DMS53 treated with DMSO at 0.1 percent for 48 hours (cell line): ENCODE measurements around the gene CASP2.
A peak's percentile ranks its signal among the peaks of the same experiment; 100 is the strongest.
"Not testable (repeated sequence)": the region's sequence is repeated elsewhere in the genome, so short reads cannot be mapped to it uniquely, and the experiment has no call there.

Source experiments
- DNase-seq: peaks from one replicate; lab custom pipeline; 2025; ENCODE audit not compliant: unreplicated experiment; lab: John Stamatoyannopoulos, UW

The CASP2 gene

DNA sequence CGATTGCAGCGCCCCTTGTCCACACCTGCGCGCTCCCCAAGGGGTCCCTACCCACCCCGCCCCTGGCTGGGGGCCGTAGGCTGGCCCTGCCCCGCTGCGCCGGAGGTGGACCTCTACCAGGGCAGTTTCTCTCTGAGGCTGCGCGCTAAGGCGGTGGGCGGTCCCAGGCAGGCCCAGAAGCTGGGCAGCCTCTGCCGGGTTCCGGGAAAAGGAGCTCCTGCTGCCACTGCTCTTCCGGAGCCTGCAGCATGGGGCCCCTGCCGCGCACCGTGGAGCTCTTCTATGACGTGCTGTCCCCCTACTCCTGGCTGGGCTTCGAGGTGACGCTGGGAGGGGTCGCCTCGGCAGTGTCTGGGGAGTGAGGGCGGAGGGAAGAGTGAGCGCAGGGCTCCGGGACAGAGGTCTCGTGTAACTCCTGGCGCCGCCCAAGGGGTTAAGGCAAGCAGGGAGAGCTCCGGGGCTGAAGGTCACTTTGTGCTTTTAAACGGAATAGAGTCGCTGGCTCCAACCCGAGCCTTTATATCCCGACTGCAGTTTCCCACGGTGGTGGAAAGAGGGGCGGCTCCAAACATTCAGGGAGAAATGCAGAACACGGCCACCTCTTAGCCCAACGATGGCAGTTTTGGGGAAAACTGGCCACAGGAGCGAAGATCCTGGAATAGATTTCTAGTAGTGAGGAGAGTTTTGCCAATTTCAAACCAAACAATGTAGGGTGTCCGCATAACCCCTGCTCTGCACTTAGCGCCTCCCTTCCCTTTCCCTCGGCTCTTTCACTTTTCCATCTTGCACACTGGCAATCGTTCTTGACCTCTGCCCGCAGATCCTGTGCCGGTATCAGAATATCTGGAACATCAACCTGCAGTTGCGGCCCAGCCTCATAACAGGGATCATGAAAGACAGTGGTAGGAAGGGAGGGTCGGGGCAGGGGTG, 24.6 kb upstream of the CASP2 start, which contains the start of gene GSTK1:
Gene GSTK1, plus strand, starts transcription at position 176 of the 930 bp plus-strand sequence. Its CDS starts 73 bp downstream, at position 249.
- peak; percentile 66 for DNase-seq

DNA sequence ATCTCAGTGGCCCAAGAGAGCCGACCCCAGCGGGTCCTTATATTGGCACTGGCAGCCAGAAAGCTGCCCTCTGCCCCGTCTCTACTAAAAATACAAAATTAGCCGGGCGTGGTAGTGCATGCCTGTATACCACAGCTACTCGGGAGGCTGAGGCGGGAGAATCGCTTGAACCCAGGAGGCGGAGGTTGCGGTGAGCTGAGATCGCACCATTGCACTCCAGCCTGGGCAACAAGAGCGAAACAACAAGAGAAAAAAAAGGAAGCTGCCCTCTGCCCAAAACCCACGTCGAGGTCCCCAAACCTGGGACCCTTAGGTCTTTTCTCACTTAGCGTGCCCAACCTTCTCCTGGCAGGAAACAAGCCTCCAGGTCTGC, 24.0 kb upstream of the CASP2 start:
- not testable (repeated sequence) for DNase-seq

DNA sequence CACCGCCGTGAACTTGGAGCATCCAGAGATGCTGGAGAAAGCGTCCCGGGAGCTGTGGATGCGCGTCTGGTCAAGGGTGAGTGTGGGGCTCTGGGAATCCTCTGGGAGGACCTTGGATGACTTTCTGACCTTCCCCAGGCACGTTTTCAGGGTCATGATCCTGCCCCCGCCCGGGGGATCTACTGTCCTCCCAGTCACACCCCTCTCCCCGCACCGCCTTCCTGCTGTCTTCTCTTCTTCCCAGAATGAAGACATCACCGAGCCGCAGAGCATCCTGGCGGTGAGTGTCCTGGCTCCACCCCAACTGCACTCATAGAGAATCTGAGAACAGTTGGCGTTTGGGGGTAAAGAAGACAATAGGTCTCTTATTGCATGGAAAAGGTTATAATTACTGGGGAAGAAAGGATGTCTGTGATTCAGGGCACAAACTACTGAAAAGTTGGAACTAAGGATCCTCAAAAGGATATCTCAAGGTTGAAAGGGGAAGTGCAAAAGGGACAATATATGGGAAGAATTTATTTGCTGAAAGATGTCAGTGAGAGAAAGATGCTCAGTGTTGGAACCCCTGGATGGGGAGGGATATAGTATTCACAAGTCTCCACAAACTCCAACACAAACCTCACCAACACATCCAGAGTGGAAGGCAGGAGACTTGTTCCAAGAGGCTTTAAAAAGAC, 23.0 kb upstream of the CASP2 start:
- DNase-seq: no peak

DNA sequence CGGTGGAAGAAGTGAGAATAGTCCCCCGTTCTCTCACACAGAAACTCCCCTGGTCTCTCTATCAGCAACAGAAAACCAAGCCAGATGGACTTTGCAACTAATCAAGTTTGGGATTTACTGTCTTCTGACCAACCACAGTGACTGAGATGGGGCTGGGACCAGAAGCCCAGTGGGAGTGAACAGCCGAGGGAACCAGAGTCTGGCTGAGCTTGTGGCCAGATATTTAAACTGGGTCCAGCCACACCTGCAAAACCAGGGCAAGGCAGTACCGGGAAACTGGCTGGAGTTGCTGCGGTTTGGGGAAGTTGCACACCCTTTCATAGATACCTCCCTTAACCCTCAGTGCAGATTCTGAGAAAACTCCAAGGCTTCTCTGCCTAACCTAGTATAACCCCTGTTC, 18.9 kb upstream of the CASP2 start:
- no peak for DNase-seq

DNA sequence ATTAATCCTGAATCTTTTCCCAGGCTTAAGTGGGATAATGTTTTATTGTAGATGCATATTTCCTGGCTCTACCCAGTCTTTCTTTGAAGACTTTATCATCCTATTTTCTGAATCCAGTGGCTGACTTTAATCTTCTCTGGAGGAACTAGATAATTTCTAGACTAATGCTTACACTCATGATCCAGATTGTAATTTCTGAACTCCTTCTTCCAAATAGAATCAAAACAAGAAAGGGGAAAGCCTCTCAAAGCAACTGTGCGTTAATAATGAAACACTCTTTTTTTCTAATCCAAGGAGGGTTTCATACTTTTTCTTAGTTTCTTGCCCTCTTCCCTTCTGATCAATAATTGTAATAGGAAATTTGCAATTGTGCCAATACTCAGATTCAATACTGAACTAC, 16.9 kb upstream of the CASP2 start:
- DNase-seq: no peak

DNA sequence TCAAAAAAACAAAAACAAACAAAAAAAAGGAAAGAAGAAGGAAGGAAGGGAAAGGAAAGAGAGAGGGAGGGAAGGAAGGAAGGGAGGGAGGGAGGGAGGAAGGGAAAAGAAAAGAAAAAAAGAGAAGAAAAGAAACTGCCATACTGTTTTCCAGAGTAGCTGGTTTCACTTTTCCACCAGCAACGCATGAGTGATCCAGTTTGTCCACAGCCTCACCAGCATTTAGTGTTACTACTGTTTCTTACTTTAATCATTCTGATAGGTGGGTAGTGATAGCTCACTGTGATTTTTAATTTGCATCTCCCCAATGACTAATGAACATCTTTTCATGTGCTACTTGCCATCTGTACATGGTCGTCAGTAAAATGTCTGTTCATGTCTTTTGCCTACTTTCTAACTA, 15.3 kb upstream of the CASP2 start:
- DNase-seq: no peak

DNA sequence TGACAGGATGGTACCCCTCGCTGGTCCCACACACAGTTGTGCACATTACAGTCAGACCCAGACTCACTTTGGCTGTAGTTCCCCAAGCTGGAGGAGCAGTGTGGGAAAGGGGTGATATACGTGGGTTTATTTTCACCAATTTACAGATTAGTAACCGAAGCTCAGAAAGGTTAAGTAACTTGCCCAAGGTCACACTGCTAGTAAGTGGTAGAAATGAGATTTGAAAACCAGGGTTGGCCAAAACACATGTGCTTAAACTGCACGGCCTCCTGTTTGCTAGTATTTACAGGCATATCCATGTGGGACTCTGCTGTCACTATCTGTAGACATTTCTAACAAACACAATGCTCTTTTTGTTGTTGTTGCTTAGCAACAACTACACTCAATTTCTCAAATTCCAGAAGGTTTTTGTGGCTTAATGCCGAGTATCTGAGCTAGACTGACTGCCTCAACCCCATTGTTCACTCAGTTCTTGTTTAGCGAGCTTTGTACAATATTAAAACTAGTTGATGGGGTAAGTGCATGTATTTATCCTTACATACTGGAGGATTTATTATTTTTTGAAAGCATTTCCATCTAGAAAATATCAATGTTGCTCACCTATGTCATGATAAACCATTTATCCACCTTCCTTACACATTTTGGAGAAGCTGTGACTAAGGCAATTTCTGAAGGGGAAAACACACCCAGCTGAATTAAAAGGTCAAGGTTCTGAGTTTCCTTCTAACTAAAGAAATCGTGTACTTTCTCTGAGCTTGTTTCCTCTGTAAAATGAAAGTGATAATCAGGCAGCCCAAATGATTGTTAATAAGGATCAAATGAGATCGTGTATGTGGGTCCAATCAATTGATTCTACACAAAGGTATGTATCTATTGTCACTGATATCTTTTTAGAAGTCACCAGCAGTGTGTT, 8.7 kb upstream of the CASP2 start:
- no peak for DNase-seq

DNA sequence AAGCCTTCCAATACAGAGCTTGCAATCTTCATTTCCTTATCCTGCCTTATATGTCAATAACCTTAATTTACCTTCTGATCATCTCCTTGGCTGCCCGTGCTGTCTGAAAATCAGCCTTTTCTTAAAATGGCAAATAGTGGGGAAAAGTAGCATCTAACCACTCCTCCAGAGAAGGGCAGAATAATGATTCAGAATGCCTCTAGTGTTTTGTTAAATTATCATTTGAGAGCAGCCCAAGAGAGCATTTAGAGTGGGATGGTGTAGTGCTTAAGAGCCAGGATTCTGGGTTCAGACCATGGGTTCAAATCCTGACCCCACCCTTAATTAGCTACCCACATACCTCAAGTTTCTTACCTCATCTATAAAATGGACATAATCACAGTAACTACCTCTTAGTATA, 8.0 kb upstream of the CASP2 start:
- no peak for DNase-seq

DNA sequence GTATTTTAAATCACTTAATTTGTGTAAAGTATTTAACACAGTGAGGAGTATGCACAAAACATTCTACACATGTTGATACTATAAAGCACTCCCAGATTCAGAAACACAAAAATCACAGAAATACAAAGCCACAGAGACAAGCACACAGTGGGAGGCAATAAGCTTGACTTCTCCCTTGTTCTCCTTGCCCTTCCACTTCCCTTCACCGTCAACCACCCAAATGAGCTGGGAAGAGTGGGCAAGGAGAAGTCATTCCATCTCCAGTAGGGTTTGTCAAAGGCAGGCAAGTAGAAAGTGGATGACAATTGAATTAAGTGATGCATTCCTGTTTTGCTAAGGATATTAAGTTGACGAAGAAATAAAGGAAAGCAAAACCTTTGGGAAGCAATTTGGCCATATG, 7.6 kb upstream of the CASP2 start:
- no peak for DNase-seq

DNA sequence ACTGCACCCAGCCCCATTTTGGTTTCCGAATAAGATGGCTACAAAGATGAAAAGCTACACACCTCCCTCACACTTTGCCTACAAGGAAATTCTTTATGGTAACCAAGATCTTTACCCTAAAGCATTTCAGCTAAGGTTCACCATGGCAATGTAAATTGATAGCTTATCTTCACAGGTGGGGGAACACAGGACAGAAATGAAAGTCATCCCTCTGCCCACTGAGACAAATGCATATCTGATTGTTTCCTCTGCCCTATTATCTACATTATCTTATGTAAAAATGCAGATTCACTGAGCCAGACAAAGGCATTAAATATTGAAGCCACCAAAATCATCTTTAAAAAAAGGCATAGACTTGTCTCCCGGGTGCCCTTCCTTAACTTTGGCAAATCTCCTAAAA, 6.6 kb upstream of the CASP2 start:
- DNase-seq: no peak

DNA sequence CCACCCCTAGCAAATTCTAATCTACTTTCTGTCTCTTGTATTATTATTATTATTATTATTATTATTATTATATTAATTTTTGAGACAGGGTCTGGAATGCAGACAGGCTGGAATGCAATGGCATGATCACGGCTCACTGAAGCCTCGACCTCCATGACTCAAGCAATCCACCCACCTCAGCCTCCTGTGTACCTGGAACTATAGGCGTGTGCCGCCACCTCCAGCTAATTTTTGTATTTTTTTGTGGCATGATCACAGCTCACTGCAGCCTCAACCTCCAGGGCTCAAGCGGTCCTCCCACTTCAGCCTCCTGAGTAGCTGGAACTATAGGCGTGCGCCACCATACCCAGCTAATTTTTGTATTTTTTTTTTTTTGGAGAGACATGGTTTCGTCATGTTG, 6.0 kb upstream of the CASP2 start:
- DNase-seq: no peak

DNA sequence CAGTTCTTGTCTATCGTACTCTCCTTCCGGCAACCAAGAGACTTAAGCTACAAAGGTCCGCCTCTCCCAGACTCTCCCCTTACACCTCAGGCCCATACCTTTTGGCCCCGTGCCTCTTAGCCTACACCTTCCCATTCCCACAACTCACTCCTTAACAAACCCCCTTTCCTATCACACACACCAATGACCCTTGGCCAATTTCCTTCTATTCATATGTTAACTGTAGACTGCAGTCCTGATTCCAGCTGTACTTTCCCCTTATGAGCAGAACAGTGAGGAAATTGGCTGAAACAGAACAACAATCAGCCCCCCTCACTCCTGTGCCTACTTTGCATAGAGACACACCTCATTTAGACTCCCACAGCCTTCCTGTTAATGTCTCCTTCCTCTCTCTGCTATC, 4.8 kb upstream of the CASP2 start:
- no peak for DNase-seq

DNA sequence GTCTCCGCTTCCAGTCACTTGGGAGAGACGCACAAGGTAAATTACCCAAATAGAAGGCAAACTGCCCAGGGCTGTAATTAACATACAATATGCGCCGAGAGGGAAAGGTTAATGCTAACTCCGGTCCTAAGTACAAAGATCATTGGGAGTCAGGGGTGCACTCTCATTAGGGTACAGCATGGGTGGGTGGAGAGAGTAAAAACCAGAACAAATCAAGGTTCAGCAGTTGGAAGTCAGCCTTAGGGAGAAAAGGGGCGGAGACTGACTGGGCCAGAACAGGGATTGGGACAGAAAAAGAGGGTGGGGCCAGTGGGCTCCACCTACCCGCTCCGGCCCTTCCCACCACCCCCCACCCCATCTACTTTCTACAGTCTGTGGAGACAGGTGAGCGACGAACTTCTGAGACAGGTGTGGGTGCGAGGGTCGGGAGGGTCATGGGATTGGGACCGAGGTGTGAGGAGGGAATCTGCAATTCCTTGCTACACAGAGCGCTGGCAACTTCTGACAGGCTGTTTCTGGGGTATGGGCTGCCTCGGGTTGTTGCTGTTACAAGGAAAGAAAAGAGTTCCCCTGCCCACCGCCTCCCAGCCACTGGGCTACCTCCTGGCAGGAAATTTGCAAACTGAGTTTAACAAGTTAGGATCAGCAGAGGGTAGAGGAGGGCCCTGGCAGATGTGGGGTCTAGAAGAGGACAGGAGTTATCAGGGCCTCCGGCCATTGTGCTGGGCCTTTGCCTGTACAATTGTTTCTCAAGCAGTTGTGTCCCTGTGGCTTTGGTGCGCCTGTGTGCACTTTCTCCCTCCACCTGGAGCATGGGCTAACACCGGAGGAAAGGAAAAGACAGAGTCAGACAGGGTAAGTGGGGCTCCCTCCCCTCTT, 3.3 kb upstream of the CASP2 start, which contains the start of gene TMEM139:
Gene TMEM139, plus strand, starts transcription at position 368 of the 879 bp plus-strand sequence. CDS start 1,000 bp downstream, outside the sequence.
- no peak for DNase-seq

DNA sequence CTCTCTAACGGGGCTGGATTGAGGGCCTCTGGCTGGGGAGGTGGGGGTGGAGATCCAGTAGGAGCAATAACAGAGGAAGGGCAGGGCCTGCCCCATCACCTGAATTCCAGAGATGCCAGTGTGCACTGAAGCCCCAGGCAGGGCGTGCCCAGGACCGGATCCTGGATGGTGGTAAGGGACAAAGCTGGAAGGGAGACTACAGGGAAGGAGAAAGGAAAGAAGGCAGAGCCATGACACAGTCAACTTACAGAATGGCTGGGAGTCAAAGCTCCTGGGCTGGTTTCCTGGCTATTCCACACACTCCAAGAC, 2.7 kb upstream of the CASP2 start:
- DNase-seq: no peak

DNA sequence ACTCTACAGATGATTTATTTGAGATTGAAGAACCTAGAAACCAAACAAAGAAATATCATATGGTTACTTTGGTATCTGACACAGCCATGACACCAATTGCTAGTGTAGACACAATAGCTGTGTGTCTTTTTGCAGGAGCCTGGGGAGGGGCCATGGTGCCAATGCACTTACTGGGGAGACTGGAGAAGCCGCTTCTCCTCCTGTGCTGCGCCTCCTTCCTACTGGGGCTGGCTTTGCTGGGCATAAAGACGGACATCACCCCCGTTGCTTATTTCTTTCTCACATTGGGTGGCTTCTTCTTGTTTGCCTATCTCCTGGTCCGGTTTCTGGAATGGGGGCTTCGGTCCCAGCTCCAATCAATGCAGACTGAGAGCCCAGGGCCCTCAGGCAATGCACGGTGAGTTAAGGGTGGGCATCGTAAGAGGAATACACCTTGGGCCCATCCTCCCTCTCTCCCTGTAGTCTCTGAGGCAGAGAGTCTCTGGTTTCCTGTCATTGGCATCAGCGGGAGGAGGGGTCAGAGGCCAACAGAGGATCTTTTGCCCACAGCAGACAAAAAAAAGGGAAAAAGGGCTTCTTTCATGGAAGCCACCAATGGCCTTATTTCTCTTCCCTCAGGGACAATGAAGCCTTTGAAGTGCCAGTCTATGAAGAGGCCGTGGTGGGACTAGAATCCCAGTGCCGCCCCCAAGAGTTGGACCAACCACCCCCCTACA, 2.2 kb upstream of the CASP2 start:
- no peak for DNase-seq

DNA sequence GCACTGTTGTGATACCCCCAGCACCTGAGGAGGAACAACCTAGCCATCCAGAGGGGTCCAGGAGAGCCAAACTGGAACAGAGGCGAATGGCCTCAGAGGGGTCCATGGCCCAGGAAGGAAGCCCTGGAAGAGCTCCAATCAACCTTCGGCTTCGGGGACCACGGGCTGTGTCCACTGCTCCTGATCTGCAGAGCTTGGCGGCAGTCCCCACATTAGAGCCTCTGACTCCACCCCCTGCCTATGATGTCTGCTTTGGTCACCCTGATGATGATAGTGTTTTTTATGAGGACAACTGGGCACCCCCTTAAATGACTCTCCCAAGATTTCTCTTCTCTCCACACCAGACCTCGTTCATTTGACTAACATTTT, 1.6 kb upstream of the CASP2 start:
- DNase-seq: no peak

DNA sequence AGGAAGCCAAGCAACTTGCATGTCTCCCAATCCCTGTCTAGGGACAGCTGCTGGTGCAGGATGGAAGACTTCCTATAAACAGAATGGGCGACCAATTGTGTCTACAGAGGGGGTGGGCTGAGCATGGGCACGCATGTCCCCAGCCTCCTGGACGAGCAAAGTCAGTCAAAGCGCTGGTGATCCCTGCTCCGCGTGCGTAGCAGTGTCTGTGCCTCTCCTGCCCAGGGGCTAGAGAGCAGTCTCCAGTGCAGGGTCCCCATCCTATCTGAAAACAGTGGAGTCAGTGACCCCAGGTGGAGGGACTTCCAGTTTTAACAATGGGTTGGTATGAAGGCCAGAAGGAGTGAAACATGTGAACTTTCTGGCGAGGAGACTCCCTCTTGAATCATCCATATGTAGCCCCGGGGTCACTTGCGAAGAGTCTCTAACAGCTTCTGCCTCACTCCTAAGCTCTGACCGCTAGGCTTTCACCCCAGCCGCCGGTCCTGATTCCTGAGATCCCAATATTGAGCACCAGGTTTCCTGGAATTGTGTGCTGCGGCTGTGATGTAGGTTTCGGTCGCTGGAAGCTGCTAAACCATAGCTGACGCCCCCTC, 714 bp upstream of the CASP2 start:
- DNase-seq: no peak

DNA sequence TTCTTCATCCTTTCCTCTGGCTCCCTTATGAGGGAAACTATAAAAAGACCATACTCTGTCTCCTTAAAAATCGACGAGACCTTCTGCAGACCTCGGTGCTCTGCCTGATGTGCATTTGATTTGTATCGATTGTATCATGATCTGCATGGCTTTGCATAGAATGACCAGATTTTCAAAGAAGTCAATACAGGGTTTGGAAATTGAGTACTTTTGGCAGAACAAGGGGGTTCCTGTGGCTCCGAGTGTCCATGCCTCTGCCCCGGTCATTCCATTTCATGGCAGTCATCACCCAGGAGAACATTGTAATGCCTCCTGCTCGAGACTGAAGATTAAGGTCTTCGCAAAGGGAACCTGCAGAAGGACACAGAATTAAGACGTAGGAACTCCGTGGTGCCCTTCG, 685 bp downstream of the CASP2 start:
- no peak for DNase-seq

DNA sequence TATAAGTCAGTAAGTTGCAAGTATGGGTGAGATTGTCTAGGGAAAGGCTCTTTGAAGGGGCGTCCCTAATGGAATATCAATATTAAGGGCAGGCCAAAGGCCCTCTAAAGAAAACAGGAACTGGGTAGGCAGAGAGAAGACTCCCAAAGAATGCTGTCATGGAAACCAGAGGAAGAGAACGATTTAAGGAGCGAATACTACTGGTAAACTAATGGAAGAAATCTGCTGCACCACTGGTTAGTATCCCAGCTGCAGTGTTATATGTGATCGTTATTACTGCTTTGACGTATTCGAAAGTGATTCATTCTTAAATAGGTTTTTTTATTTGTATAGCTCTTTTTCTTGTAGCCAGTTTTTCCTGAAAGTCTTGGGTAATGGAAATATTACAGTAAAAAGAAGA, 1.3 kb downstream of the CASP2 start:
- no peak for DNase-seq
